HEK293T (cell line): ENCODE measurements around the gene ZBTB32.
A peak's percentile ranks its signal among the peaks of the same experiment; 100 is the strongest.

ENCODE experiments used
- CTCF ChIA-PET: fragments of 350-600 bp; formaldehyde crosslinking; extraction: SDS; loops from one replicate; lab custom pipeline; 2021; ENCODE audit warnings: antibody characterized with exemption, inconsistent platforms; lab: Yijun Ruan, JAX
- POLR2A ChIA-PET: fragments of 350-600 bp; formaldehyde crosslinking; extraction: SDS; loops from one replicate; lab custom pipeline; 2020; ENCODE audit warnings: antibody characterized with exemption, inconsistent platforms; lab: Yijun Ruan, JAX
- DNase-seq: peaks from one replicate; pipeline ENCODE4 v3.0.0; 2012; ENCODE audit warnings: mixed read lengths; ENCODE audit errors: extremely low spot score
- ARNT ChIP-seq: fragments of 450-650 bp; IDR thresholded peaks from 2 replicates; pipeline ENCODE4 v1.6.1; 2017; ENCODE audit warnings: mild to moderate bottlenecking
- BHLHE40 ChIP-seq: fragments of 450-650 bp; IDR thresholded peaks from 2 replicates; pipeline ENCODE4 v1.6.1; 2016; ENCODE audit warnings: mild to moderate bottlenecking, moderate library complexity, borderline replicate concordance
- CTBP1 ChIP-seq: fragments of 450-650 bp; IDR thresholded peaks from 2 replicates; pipeline ENCODE4 v1.6.1; 2016; ENCODE audit warnings: borderline replicate concordance
- ELF4 ChIP-seq: fragments of 450-650 bp; IDR thresholded peaks from 2 replicates; pipeline ENCODE4 v1.6.1; 2017; ENCODE audit warnings: antibody characterized with exemption
- FOXA1 ChIP-seq: fragments of 450-650 bp; IDR thresholded peaks from 2 replicates; pipeline ENCODE4 v1.6.1; 2016; ENCODE audit warnings: mild to moderate bottlenecking
- FOXK2 ChIP-seq: fragments of 450-650 bp; IDR thresholded peaks from 2 replicates; pipeline ENCODE4 v1.6.1; 2016; ENCODE audit warnings: mild to moderate bottlenecking
- FOXM1 ChIP-seq: fragments of 450-650 bp; IDR thresholded peaks from 2 replicates; pipeline ENCODE4 v1.6.1; 2017; ENCODE audit warnings: mild to moderate bottlenecking, borderline replicate concordance
- HDGF ChIP-seq: fragments of 450-650 bp; IDR thresholded peaks from 2 replicates; pipeline ENCODE4 v1.6.1; 2017; ENCODE audit warnings: antibody characterized with exemption, borderline replicate concordance
- L3MBTL2 ChIP-seq: fragments of 450-650 bp; conservative IDR thresholded peaks from 2 replicates; pipeline ENCODE4 v1.6.1; 2016; ENCODE audit warnings: mild to moderate bottlenecking
- LEF1 ChIP-seq: fragments of 450-650 bp; IDR thresholded peaks from 2 replicates; pipeline ENCODE4 v1.6.1; 2017; ENCODE audit warnings: mild to moderate bottlenecking, borderline replicate concordance
- NFRKB ChIP-seq: fragments of 450-650 bp; IDR thresholded peaks from 2 replicates; pipeline ENCODE4 v1.6.1; 2016; ENCODE audit warnings: mild to moderate bottlenecking, moderate library complexity
- PKNOX1 ChIP-seq: fragments of 450-650 bp; IDR thresholded peaks from 2 replicates; pipeline ENCODE4 v1.6.1; 2016
- SP1 ChIP-seq: fragments of 450-650 bp; IDR thresholded peaks from 2 replicates; pipeline ENCODE4 v1.6.1; 2017
- SUZ12 ChIP-seq: fragments of 450-650 bp; IDR thresholded peaks from 2 replicates; pipeline ENCODE4 v1.6.1; 2016; ENCODE audit warnings: mild to moderate bottlenecking
- TARDBP ChIP-seq: fragments of 450-650 bp; IDR thresholded peaks from 2 replicates; pipeline ENCODE4 v1.6.1; 2016
- ZNF384 ChIP-seq: fragments of 450-650 bp; IDR thresholded peaks from 2 replicates; pipeline ENCODE4 v1.6.1; 2016

Gene ZBTB32

GRCh38 chr19:35717665-35718344 lies 13.4 kb downstream of the ZBTB32 start, which contains the start of gene KMT2B:
Gene KMT2B, plus strand, starts transcription at chr19:35718003. Its CDS starts 16 bp downstream, at chr19:35718019.
- DNase-seq, result peak; percentile 96
- ChIA-PET POLR2A (interaction anchor here (1.3 to 1.5 kb wide), 2 partner anchors 23 to 31 kb away, joined by 6 to 9 read pairs; partner anchors contain the start of gene LIN37), CTCF (no interaction called here)
- TF ChIP-seq HDGF, result no peak
- no peak for TF ChIP-seq ZNF384
- no peak for TF ChIP-seq NFRKB
- no peak for TF ChIP-seq PKNOX1
- no peak for TF ChIP-seq FOXA1
- TF ChIP-seq ARNT, result no peak
- no peak for TF ChIP-seq BHLHE40
- TF ChIP-seq SP1, result no peak
- no peak for TF ChIP-seq ELF4
- TF ChIP-seq SUZ12, result no peak
- no peak for TF ChIP-seq TARDBP
- TF ChIP-seq CTBP1, result no peak
- TF ChIP-seq LEF1, result no peak

DNA sequence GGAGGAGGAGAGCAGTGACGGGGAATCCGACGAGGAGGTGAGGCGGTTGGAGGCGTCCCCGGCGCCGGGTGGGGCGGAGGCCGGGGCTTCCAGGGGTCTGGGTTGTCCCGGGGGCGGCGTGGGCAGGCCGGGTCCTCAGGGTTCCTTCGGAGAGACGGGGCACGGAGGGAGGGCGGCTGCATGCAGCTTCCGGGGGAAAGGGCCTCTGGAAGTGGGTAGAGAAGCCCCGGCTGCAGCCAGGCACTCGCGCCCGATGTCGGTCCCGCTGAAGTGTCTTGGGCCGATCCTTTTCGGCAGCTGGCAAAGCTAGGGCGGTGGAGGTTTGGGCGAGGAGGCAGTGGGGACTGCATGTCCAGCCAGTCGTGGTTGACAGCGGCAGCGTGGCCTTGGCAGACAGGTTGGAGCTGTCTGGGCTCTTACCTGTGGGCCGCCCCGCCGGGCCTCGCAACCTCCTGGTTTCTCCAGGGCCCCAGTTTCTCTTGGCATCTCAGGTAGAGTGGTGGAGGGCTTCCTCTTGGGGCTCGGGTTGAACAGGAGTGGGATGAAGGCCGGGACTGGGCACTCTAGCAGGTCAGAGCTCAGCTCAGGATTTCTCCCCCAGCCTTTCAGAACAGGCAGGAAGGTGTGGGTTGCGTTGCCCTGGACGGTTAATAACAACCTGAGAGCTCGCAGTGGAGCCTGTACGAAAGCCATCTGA lies 14.1 kb downstream of the ZBTB32 start:
- POLR2A ChIA-PET, result interaction anchor here (1.0 to 2.2 kb wide), 4 partner anchors 22 to 73 kb away, joined by 3 to 10 read pairs (median 8); partner anchors contain the start of genes LIN37, PSENEN and U2AF1L4
- DNase-seq, result peak; percentile 30

DNA sequence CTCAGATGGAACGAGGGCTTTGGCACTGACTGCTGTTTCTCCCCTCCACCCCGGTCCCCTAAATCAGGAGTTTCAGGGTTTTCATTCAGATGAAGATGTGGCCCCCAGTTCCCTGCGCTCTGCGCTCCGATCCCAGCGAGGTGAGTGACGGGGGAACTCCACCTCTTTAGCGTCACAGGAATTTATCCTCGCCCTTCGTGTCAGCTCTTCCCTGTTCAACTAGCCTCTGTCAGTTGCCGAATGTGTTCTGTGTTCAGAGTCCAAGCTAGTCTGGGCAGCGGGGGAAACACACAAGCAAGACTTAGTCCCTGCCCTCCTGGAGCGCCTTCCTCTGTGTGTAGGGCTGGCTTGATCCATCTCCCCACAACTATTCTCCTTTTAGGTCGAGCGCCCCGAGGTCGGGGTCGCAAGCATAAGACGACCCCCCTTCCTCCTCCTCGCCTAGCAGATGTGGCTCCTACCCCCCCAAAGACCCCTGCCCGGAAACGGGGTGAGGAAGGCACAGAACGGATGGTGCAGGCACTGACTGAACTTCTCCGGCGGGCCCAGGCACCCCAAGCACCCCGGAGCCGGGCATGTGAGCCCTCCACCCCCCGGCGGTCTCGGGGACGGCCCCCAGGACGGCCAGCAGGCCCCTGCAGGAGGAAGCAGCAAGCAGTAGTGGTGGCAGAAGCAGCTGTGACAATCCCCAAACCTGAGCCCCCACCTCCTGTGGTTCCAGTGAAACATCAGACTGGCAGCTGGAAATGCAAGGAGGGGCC lies 15.2 kb downstream of the ZBTB32 start:
- no peak for DNase-seq
- TF ChIP-seq FOXK2 (no peak), ARNT (no peak), BHLHE40 (no peak), SP1 (no peak), TARDBP (no peak), L3MBTL2 (no peak)
- POLR2A ChIA-PET, result interaction anchor here (1.0 to 2.2 kb wide), 4 partner anchors 21 to 75 kb away, joined by 3 to 10 read pairs (median 8); partner anchors contain the start of genes LIN37, PSENEN and U2AF1L4
- CTCF ChIA-PET, result no interaction called here

More for the DNA sequence above, 14.1 kb downstream of the ZBTB32 start:
- TF ChIP-seq BHLHE40 (no peak), NFRKB (no peak), ZNF384 (no peak), ELF4 (no peak), HDGF (no peak), LEF1 (no peak), FOXA1 (no peak), FOXK2 (no peak), CTBP1 (no peak), SUZ12 (no peak), ARNT (no peak), TARDBP (no peak), PKNOX1 (no peak), SP1 (no peak), FOXM1 (no peak), L3MBTL2 (no peak)
- CTCF ChIA-PET, result no interaction called here

DNA sequence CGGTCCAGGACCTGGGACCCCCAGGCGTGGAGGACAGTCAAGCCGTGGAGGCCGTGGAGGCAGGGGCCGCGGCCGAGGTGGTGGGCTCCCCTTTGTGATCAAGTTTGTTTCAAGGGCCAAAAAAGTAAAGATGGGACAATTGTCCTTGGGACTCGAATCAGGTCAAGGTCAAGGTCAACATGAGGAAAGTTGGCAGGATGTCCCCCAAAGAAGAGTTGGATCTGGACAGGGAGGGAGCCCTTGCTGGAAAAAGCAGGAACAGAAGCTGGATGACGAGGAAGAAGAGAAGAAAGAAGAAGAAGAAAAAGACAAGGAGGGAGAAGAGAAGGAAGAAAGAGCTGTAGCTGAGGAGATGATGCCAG lies 15.8 kb downstream of the ZBTB32 start:
- CTCF ChIA-PET, result no interaction called here
- no peak for DNase-seq
- POLR2A ChIA-PET, result interaction anchor here (2.2 to 2.5 kb wide), 2 partner anchors 20 to 25 kb away, joined by 10 read pairs; partner anchors contain the start of genes PSENEN and U2AF1L4
- TF ChIP-seq L3MBTL2 (no peak), FOXM1 (no peak), HDGF (no peak), FOXK2 (no peak), TARDBP (no peak), LEF1 (no peak), ARNT (no peak), PKNOX1 (no peak), BHLHE40 (no peak), SP1 (no peak), ZNF384 (no peak), ELF4 (no peak), SUZ12 (no peak)

GRCh38 chr19:35720648-35721047 lies 16.3 kb downstream of the ZBTB32 start:
- no peak for DNase-seq
- CTCF ChIA-PET, result no interaction called here
- no peak for TF ChIP-seq CTBP1
- TF ChIP-seq FOXK2, result no peak
- no peak for TF ChIP-seq SP1
- TF ChIP-seq ELF4, result no peak
- TF ChIP-seq L3MBTL2, result no peak
- TF ChIP-seq HDGF, result no peak
- no peak for TF ChIP-seq NFRKB
- TF ChIP-seq PKNOX1, result no peak
- POLR2A ChIA-PET, result interaction anchor here (0.6 to 2.5 kb wide), 2 partner anchors 20 to 28 kb away, joined by 3 to 10 read pairs; no protein-coding TSS in a partner anchor
